ENCODE data around the gene NPC1L1.

DNA sequence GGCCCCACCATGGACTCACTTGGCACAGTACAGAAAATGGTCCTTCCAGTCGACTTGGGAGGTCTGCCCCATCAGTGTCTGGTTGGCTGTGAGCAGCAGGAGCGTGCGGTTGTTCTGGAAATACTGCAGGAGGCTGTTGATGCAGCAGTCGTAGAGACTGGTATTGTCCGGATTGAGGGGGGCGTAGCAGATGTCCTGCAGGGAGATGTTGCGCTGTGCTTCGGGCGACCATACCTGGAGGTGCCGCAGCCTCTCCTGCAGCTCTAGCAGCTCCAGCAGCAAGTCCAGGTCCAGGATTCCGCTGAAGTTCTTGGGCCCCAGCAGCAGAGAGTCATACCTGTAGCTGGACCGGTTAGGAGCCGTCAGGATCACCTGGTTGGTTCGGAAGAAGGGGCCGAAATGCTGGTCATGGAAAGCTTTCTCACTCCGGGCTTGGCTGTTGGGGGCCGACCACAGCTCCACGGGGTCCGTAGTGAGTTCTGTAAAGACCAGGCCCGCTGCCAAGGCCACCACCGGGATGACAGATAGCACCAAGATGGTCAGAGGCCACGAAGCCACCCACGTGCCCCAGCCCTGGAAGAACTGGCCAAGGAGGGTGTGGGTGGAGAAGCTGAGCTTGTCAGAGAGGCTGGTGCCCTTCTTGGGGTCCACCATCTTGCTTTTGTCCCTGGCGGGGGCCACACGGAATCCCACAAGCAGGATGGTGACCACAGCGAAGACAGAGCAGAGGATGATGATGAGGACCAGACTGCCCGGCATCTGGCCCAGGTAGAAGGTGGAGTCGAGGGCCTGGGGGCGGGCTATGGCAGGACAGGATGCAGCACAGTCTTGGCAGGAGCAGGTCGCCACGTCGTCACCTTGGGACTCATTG is 2.1 kb downstream of the NPC1L1 start:
- TF ChIP-seq CTCF (IDR thresholded peaks at IDR 0.05): no peak
- TF ChIP-seq POLR2A (IDR thresholded peaks at IDR 0.05): no peak
- TF ChIP-seq POLR2AphosphoS5 (IDR thresholded peaks at IDR 0.05): no peak
